ENCODE data around the gene CFAP74. TPM values are rescaled to one million over a fixed set of nuclear protein-coding genes. Genes with fewer than 3 reads are reported as not detected.

The CFAP74 gene
- total RNA-seq, 1 experiment from 2014 or later: not detected

DNA sequence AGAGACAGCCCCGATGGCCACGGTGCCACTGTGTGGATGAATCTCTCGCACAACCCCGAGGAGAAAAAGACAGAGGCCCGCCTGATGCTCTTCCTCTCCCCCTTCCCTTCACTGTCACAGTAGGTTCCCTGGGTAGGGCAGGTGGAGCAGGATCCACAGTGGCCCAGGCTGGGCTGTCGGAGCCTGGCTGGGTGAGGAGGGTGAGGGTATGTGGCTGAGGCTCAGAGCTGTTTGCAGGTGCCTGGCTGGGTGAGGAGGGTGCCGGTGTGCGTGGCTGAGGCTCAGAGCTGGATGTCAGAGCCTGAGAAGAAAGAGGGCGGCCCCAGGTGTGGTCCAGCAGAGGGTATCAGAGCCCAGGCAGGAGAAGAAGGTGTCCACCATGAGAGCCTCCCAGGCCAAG lies 2.7 kb downstream of the CFAP74 start:
- DNase-seq (ENCODE audit: unreplicated experiment): no peak
- TF ChIP-seq, protein P1, sequence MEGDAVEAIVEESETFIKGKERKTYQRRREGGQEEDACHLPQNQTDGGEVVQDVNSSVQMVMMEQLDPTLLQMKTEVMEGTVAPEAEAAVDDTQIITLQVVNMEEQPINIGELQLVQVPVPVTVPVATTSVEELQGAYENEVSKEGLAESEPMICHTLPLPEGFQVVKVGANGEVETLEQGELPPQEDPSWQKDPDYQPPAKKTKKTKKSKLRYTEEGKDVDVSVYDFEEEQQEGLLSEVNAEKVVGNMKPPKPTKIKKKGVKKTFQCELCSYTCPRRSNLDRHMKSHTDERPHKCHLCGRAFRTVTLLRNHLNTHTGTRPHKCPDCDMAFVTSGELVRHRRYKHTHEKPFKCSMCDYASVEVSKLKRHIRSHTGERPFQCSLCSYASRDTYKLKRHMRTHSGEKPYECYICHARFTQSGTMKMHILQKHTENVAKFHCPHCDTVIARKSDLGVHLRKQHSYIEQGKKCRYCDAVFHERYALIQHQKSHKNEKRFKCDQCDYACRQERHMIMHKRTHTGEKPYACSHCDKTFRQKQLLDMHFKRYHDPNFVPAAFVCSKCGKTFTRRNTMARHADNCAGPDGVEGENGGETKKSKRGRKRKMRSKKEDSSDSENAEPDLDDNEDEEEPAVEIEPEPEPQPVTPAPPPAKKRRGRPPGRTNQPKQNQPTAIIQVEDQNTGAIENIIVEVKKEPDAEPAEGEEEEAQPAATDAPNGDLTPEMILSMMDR (IDR thresholded peaks at IDR 0.05; ENCODE audit: unreplicated experiment): no peak
- ChIA-PET POLR2A (interaction anchor here (1.2 kb wide), 1 partner anchor 10 kb away, joined by 3 read pairs; no protein-coding TSS in a partner anchor), CTCF (interaction anchor here (0.6 kb wide), 1 partner anchor 89 kb away, joined by 3 read pairs; no protein-coding TSS in a partner anchor)
- intact Hi-C loops (cut with micrococcal nuclease): no loop called here
- no TSS peak for BruUV-seq (replicated peaks)
- Mint-ChIP-seq H3K27ac (ENCODE audit: low read depth, unreplicated experiment) (no peak overlapping the region), H3K36me3 (ENCODE audit: insufficient read depth, unreplicated experiment) (peaks cover 6% of the 10 kb centered on the region), H3K4me1 (ENCODE audit: insufficient read depth, unreplicated experiment) (peaks cover 5% of the 10 kb centered on the region), H3K9me3 (ENCODE audit: unreplicated experiment) (no peaks in the 10 kb centered on the region), H3K4me3 (ENCODE audit: unreplicated experiment) (no peak overlapping the region), H3K27me3 (ENCODE audit: insufficient read depth, unreplicated experiment) (no peaks in the 10 kb centered on the region)

DNA sequence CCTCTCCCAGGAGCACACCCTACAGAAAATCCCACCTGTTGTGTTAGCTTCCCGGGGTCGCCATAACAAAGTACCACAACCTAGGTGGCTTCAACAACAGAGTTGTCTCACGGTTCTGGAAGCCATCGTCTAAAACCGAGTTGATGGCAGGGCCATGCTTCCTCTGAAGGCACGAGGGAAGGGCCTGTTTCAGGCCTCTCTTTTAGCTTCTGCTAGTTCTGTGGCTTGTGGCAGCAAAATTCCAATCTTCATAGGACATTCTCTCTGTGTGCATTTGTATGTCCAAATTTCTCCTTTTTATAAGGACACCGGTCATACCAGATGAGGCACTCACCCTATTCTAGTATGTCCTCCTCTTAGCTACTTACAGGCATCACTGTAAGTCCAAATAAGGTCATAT lies 3.2 kb downstream of the CFAP74 start:
- POLR2A ChIA-PET: interaction anchor here (1.2 kb wide), 1 partner anchor 9 kb away, joined by 3 read pairs; no protein-coding TSS in a partner anchor
- intact Hi-C loops (cut with micrococcal nuclease): no loop called here
- DNase-seq (ENCODE audit: unreplicated experiment): no peak
- H3K9me3 Mint-ChIP-seq (ENCODE audit: unreplicated experiment): no peaks in the 10 kb centered on the region
- H3K27me3 Mint-ChIP-seq (ENCODE audit: insufficient read depth, unreplicated experiment): no peaks in the 10 kb centered on the region
- TF ChIP-seq, protein P1 (IDR thresholded peaks at IDR 0.05; ENCODE audit: unreplicated experiment): no peak
- H3K4me1 Mint-ChIP-seq (ENCODE audit: insufficient read depth, unreplicated experiment): peaks cover 5% of the 10 kb centered on the region
- no peak overlapping the region for H3K4me3 Mint-ChIP-seq (ENCODE audit: unreplicated experiment)
- CTCF ChIA-PET: no interaction called here
- H3K36me3 Mint-ChIP-seq (ENCODE audit: insufficient read depth, unreplicated experiment): peaks cover 6% of the 10 kb centered on the region
- no TSS peak for BruUV-seq (replicated peaks)
- no peak overlapping the region for H3K27ac Mint-ChIP-seq (ENCODE audit: low read depth, unreplicated experiment)

DNA sequence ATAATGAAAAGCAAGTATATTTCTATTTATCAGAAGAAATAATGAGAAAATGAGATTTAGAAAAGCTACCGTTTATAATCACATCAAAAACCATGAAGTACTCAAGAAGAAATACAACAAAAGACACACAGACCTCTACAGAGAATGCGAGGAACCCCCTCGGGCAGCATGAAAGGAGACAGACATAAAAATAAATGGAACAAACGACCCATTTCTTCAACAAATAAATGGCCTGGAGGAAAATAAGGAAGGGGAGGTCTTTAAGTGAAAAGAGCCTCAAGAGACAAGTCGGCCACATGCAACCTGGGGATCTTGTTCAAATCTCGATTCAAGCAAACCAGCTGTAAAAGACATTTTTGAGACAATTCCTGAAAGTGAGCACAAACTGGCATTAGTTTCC lies 6.0 kb downstream of the CFAP74 start:
- Mint-ChIP-seq H3K27ac (ENCODE audit: low read depth, unreplicated experiment) (no peak overlapping the region), H3K4me1 (ENCODE audit: insufficient read depth, unreplicated experiment) (peaks cover 5% of the 10 kb centered on the region), H3K36me3 (ENCODE audit: insufficient read depth, unreplicated experiment) (peaks cover 6% of the 10 kb centered on the region), H3K4me3 (ENCODE audit: unreplicated experiment) (no peak overlapping the region), H3K27me3 (ENCODE audit: insufficient read depth, unreplicated experiment) (no peaks in the 10 kb centered on the region), H3K9me3 (ENCODE audit: unreplicated experiment) (no peaks in the 10 kb centered on the region)
- BruUV-seq (replicated peaks): no TSS peak
- ChIA-PET CTCF (interaction anchor here (1.2 kb wide), 1 partner anchor 37 kb away, joined by 3 read pairs; no protein-coding TSS in a partner anchor), POLR2A (no interaction called here)
- intact Hi-C loops (cut with micrococcal nuclease): no loop called here
- TF ChIP-seq, protein P1 (IDR thresholded peaks at IDR 0.05; ENCODE audit: unreplicated experiment): no peak
- no peak for DNase-seq (ENCODE audit: unreplicated experiment)

DNA sequence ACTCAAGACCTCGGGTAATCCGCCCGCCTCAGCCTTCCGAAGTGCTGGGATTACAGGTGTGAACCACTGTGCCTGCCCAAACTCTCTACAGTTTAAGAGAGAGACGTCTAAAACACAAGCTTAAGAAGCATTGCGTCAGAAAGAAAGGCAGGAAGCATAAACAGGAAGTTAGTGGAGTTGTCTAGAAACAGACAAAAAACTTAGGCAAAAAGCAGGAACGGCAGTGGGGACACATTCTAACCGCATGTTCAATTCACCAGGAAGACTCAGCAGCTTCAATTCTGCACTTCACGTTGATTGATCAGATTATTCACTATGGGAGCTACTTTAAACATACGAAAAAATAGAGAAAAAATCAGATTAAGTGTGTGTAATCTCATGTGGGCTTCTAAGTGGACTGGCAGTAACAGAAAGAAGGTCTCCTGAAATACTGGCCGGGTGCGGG lies 7.4 kb downstream of the CFAP74 start:
- POLR2A ChIA-PET: no interaction called here

More for the DNA sequence above, 7.4 kb downstream of the CFAP74 start:
- Mint-ChIP-seq H3K4me1 (ENCODE audit: insufficient read depth, unreplicated experiment) (peaks cover 5% of the 10 kb centered on the region), H3K4me3 (ENCODE audit: unreplicated experiment) (no peak overlapping the region), H3K36me3 (ENCODE audit: insufficient read depth, unreplicated experiment) (peaks cover 6% of the 10 kb centered on the region), H3K27me3 (ENCODE audit: insufficient read depth, unreplicated experiment) (no peaks in the 10 kb centered on the region), H3K27ac (ENCODE audit: low read depth, unreplicated experiment) (no peak overlapping the region), H3K9me3 (ENCODE audit: unreplicated experiment) (no peaks in the 10 kb centered on the region)
- TF ChIP-seq, protein P1 (IDR thresholded peaks at IDR 0.05; ENCODE audit: unreplicated experiment): no peak
- DNase-seq (ENCODE audit: unreplicated experiment): no peak
- intact Hi-C loops (cut with micrococcal nuclease): no loop called here
- CTCF ChIA-PET: interaction anchor here (0.8 kb wide), 1 partner anchor 48 kb away, joined by 4 read pairs; no protein-coding TSS in a partner anchor
- no TSS peak for BruUV-seq (replicated peaks)

Data from MCF 10A (cell line).